Endometrial microvascular endothelial cells (primary cell): ENCODE measurements around the gene MAGEF1. TPM values are rescaled to one million over a fixed set of nuclear protein-coding genes. Genes with fewer than 3 reads are reported as not detected.

Experiments
- in situ Hi-C: cut with HindIII; loops from 2 replicates; pipeline ENCODE4 v1.10.0; 2017; ENCODE audit warnings: low sequenced_read_pairs, low pct_unique_long_range_greater_than_20kb; ENCODE audit errors: inconsistent ontology term
- total RNA-seq: library from RNA; depleted of rRNA; stranded (reverse); fragments of >200 nt; gene quantifications from one replicate; pipeline ENCODE4 v1.2.3, GENCODE V29; 2015; ENCODE audit errors: inconsistent ontology term

MAGEF1 gene, protein sequence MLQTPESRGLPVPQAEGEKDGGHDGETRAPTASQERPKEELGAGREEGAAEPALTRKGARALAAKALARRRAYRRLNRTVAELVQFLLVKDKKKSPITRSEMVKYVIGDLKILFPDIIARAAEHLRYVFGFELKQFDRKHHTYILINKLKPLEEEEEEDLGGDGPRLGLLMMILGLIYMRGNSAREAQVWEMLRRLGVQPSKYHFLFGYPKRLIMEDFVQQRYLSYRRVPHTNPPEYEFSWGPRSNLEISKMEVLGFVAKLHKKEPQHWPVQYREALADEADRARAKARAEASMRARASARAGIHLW
- 13.3 TPM for total RNA-seq

DNA sequence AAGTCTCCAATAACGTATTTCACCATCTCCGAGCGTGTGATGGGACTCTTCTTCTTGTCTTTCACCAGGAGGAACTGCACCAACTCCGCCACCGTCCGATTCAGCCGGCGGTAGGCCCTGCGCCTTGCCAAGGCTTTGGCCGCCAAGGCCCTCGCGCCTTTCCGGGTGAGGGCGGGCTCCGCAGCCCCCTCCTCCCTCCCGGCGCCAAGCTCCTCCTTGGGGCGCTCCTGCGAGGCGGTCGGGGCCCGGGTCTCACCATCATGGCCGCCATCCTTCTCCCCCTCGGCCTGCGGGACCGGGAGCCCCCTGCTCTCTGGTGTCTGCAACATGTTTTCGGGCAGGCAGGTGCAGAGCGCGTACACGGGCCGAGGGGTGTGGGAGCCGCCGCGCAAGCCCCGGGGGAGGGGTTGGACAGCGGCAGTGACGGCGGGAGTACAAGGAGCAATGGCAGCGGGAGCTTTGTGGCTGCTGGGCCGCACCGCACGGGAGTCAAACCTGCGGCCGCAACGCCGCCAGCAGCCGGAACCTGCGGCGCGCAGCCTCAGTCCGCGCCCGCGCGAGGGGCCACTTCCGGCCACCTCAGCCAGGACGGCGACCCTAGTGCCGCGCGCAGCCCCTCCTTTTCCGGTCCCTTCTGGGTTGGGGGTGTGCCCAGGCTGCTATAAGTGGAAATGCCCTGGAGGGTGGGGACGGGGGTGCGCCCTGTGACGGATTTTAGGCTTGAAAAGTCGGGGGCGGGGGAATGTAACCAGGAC, at the start of gene MAGEF1:
MAGEF1 (minus strand) TSS at position 572 of the 755 bp plus-strand sequence; CDS start at position 329, 243 bp downstream.
- in situ Hi-C loops: no loop called here

DNA sequence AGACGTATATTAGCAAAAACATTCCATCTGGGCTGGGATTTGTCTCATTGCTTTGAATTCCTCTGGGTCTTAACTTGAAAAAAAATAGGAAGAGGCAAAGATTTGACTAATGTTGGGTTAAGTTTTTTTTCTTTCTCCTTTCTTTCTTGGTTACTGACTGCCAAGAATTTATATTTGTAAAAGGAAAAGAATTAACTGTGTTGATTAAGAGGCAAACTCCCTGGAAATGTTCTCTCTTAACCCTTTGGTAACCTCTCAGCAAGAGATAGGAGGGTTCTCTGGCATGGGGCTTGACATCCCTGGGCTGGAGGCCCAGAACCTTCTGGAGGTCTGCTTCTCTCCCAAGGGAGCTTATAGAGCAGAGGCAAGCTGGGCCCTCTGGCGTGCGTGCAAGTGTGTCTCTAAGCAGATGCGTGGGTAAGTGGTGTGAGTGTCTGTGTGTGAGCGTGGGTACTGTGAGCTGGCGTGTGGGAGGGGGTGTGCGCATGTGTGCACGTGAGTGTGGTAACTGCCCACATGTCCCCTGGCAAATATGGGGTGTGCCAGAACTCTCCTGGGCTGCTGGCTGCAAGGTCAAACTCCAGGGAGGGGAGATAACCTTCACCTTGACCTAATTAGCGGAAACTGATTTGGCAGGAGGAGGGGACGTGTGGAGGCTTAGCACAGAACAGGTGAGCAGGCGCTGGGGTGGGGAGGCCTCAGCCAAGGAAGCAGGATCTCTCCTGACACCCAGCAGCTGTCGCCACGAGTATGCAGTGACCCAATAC, 49.4 kb upstream of the MAGEF1 start:
- in situ Hi-C loops: no loop called here

DNA sequence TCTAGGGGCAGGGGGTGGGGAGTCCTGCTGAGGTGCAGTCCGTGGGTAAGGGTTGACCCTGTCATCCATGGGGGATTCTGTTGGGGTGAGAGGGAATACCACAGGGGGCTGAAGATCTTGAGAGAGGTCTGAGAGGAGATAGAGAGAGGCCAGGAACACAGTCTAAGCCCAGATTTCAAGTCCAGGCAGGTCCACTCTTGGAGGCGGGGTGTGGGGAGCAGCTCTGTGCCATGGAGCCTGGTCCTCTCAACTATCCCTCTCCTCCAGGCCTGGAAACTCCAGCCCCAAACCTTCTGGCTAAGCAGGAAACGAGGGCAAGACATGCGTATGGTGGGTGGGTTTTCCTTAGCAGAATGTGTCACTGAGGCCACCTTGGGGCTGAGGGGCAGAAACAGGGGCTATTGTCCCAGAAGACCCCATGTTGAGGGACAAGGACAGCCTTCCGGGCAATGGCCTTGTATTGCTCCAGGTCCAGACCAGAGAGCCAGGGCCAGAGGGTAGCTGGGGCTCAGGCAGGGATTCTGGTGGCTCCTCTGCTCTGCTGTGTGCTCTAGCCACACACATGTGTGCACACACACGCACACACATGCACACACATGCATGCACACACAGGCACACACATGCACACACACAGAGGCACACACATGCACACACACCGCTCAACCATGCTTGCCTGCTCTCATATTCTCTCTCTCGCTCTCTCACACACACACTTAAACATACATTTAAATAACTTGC, 48.6 kb upstream of the MAGEF1 start:
- in situ Hi-C loops: no loop called here

DNA sequence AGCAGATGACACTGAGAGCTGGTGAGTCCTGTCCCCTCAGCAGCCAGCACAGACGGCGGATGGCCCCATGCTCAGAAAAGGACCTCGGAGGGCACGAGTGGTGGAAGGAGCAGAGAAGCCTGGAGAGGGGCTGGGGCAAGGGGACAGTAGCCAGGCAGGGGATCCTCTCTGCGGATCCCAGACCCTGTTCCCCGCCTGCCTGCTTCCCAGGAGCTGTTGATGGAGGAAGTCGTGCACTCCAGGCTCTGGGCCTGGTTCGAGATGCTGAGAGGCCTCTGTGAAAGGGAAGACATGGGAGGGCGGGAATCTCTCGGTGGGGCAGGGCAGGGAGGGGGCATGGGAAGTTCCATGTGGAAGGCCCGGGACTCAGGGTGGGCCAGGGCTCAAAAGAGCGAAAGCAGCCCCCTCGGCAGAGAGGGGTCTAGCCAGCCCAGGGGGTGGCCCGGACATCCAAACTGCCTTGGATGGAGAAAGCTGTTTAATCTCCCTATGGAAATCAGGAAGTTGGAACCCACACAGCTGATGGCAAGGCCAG, 47.9 kb upstream of the MAGEF1 start:
- in situ Hi-C loops: no loop called here

DNA sequence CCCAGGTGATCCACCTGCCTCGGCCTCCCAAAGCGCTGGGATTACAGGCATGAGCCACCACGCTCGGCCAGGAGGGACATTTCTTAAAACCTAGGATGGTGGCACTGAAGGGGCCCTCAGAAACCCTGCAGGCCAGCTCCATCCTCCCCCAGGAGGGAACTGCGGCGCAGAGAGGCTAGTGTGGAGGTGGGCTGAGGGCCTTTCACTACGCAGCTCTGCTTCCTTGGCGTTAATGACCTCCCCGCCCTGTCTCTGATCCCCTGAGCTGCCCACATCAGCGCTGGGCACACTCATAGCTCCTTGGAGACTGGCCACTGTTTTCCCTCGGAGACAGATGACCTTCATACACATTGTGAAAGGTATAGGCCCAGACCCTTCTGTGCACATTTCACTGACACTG, 46.2 kb upstream of the MAGEF1 start:
- in situ Hi-C loops: no loop called here

DNA sequence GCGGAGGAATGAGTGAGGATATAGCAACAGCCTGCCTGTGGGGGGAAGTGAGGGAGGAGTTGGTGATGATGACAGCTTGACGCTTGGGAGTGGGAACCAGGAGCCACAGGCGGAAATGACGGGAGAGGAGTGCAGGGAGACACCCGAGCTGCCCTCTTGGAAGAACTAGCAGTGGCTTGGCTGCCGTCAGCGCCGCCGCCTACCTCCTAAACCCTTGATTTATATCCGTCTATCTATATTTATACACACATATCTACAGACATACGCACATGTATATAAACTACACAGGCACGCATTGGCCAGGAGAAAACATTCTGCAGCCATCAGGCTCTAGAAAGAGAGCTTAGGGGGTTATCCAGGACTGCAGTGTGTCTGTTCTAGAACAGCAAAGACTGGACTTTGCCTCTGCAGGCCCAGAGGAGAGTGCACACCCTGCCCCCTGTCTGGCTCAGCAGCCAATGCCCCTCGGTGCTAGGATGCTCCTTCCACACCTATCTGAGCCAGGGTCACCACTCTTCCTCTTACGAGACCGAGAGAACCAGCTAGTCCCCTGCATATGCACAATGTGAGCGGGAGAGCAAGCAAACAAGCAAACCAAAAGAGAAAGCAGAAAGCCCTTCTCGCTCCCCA, 45.3 kb upstream of the MAGEF1 start:
- in situ Hi-C loops: no loop called here

DNA sequence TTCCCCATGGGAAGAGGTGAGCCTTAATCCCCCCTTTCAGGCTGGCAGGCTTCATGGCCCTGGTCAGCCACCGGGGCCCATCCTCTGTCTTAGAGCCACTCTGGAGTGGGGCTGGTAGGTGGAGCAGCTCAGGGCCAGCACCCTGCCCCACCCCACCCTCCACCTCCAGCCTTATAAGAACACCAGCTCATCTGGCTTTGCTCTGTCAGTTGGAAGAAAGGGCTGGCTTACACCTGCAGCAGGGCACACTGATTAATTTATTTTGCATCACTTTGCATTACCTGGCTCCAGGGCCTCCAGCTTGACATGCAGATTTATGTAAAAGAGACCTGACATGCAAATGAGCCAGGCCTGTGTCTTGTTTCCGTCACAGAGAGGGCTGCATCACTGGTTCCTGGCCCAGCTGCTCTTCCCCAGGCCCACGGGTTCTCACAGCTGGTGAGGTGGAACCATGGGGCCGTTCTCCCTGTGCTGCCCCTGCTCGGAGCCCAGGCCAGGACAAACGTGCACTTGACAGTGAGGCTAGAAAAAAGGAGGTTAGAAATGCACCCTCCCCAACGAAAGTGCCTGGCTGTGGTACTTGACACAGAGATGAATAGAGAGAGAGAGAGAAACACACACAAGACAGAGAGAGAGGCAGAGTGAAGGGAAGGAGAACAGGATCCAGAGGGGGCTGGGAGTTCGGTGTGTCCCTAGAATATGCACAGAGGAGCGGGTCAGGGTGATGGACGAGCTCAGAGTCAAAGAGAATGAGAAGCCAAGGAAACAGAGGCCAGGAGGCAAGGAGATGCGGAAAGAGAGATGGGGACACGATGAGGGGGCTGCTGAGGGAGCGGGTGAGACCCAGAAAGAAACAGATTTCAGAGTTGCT, 44.5 kb upstream of the MAGEF1 start:
- in situ Hi-C loops: no loop called here

DNA sequence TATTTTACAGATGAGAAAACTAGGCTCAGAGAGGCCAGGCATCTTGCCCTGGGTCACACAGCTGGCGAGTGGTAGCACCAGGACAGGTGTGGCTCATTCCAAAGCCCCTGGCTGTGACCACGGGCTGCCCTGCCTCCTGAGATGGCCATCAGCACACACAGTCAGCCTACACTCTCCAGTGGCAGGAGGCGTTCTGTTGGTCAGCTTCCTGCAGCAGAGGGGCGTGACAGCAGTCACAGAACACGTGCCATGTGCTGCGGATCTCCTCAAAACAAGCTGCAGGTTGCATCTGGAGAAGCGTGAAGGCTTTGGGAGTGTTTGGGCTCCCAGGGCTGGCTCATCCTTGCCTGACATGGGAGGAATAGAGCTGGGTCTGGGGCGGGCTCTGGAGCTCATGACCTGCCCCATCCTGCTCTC, 43.5 kb upstream of the MAGEF1 start:
- in situ Hi-C loops: no loop called here

DNA sequence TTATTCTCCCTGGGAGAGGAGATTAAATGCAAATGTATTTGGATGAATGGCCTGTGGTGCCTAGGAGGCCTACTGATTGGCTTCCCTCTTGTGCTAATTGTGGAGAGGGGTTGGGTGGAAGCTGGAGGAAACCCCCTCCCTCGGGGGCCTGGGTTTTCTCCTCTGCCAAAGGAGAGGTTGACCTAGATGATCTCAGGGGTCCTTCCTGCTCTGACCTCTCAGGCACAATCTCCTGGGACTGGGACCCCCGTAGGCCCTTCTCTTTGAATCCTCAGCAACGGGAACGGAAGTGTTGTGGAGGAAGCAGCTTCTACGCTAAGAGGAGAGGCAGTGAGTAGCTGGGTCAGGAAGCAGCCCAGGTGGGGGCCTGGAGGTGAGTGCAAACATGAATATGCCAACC, 40.5 kb upstream of the MAGEF1 start:
- in situ Hi-C loops: no loop called here

DNA sequence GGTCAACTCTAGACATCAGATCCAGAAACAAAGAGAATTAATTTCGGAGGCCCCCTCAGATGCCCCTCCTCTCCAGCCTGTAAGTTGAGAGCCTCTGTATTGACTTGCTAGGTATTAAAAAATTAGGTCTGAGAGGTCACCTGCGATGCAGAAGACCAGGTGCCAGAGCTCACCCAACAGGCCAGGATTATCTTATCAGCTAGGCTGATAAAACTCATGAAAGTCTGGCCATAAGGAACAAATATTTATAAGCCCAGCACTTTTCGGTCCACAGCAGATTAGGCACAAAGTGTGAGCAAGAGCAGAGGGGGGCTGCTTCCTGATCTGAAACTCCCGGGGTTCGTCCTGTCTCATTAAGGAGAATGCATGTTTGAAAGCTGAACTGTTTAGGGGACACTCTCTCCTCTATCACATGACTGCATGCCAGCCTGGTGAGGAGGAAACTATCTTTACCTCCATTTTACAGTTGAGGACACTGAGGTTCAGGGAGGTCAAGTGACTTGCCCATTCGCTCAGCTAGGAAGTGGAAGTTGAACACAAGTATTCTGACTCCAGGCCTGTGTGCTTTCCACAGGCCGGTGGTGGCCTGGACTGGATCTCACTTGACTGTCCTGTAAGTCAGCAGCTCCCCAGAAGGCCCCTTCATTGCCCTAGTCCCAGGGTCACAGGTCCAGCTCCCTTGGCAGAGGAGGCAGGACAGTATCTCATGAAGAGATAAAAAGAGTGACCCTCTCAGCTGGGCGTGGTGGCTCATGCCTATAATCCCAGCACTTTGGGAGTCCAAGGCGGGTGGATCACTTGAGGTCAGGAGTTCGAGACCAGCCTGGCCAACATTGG, 39.6 kb upstream of the MAGEF1 start:
- in situ Hi-C loops: no loop called here

DNA sequence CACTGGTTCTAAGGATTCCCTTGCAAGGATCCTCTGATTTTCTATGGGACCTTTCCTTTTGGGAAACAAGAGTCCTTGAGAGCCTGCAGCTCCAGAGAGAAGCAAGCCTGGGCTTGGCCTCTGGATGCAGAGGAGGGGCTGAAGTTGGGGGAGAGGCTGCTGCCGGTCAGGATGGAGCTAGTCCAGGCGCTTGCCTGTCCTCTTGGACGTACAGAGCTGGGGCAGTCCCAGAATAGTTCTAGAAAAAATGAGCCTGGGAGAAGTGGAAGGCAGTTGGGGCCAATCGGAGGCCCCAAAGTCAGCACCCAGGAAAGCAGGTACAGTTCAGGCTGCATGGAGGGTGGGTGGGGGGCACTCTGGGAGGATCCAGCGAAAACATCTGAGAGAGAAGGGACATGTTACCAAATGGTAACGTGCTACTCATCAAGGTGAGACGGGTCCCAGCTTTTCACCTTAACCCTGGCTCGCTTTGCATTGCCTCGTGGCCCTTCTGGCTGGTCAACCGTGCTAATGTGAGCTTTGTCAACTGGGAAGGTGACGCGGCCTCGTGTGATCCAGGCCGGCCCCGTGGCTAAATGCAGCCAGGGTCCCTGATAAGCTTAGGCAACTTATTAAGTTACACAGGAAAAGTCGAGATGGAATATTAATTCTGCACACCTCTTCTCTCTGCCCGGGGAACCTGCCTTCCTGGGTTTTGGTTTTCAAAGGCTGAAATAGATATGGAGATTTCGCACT, 38.7 kb upstream of the MAGEF1 start:
- in situ Hi-C loops: no loop called here

DNA sequence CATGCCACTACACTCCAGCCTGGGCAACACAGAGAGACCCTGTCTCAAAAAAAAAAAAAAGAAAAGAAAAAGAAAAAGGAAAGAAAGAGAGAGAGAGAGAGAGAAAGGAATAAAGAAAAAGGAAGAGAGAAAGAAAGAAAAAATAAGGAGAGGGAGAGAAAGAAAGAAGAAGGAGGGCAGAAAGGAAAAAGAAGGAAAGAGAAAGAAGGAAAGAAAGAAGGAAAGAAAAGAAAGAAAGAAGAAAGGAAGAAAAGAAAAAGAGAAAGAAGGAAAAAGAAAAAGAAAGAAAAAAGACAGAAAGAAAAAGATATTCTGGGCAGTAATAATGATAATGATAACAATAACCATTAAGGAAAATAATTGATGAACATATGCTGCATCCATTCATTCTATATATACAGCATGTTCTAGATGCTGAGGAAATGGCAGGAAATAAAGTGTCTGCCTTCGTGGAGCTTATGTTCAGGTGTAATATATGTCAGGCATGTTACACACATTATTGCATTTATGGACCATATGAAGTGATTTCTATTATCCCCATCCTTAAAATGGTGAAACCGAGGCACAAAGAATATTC, 37.4 kb upstream of the MAGEF1 start:
- in situ Hi-C loops: no loop called here

DNA sequence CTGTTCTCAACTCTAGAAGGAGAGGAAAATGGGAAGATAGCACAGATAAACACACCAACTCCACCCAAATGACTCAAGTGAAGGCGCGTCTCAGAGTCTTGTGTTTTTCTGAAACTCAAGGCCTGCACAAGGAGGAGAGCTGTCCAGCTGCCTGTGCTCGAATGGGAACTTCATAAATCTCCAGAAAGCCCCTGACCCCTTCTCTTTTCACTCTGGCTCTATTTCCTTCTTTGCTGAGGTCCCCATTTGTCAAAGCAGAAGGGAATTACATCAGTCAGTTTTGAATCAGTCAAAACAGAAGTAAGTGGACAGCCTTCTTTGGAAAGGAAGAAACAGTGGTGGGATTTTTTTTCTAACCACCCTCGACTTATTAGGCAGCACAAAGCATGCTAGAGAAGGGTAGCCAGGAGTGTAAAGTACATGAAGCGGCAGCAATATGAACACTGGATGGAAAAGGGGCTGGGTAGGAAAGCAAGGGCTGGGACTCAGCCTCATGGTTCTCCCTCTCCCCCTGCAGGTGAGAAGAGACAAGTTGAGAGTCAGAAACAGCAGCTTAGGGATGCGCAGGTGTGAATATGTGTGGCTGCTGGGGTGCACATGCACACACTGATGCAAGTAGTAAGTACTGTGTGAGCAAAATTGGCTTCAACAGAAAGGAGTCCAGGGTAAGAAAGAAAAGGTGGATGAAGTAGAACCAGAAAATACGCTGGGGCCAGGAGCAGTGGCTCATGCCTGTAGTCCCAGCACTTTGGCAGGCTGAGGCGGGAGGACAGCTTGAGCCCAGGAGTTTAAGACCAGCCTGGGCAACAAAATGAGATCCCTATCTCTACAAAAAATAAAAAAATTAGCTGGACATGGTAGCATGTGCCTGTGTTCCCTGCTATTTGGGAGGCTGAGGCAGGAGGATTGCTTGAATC, 36.6 kb upstream of the MAGEF1 start:
- in situ Hi-C loops: no loop called here

DNA sequence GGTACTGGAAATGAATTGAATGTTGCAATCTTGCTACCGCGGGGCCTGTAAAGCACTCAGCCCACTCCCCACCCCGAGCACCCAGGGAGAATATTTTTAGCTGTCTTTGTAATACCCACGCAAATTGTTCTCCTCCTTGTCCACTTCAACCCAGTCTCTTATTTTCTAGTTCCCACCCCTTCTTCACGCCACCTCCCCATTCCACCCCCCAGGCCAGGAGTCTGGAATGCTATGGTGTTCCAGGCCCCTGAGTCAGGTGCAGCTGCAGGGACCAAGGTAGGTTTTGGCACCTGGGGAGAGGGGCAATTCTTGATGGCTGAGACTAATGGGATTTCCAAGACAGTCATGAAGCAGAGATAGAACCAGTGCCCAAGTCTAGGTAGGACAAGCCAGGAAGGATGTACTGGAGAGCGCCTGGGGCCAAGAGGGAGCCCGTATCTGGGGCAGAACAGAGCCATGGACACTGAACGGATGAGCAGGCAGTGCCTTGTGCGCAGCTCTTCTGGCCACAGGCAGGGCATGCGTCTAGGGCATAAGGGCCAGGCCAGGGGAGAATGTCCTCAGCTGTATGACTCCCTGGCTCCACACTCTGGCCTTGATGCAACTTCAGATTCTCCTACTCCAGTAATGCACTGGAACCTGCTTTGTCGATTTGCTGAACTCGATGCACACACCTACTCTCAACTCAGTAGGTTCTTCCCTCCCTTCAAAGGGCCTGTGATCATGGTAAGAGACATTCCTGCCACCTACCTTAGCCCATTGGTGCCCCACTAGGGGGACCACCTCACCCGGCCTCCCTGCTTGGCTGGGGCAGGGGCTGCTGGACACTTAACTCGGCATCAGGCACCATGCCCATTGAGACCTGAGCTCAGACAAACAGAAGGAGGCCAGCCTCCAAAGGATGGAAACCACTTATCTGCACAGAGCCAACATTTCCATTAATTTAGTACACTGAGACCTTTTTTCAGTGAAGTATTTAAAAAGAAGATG, 34.6 kb upstream of the MAGEF1 start:
- in situ Hi-C loops: no loop called here
